ENCODE results near the gene ZC2HC1B. TPM values are rescaled to one million over a fixed set of nuclear protein-coding genes. Genes with fewer than 3 reads are reported as not detected.

ZC2HC1B gene
- total RNA-seq, 4 donors from 2014 or later: not detected

GRCh38 chr6:143949535-143949934 is 85.3 kb downstream of the ZC2HC1B start:
- TF ChIP-seq CTCF (IDR thresholded peaks at IDR 0.05): no peak
- ATAC-seq (ENCODE audit: low FRiP score) (no peak), DNase-seq (ENCODE audit: low spot score) (no peak)

GRCh38 chr6:143949962-143950361 is 85.7 kb downstream of the ZC2HC1B start:
- ATAC-seq (ENCODE audit: low FRiP score) (no peak), DNase-seq (ENCODE audit: low spot score) (no peak)
- no peak for TF ChIP-seq CTCF (IDR thresholded peaks at IDR 0.05)

- ATAC-seq (ENCODE audit: low FRiP score) (no peak), DNase-seq (ENCODE audit: low spot score) (no peak)
- no peak for TF ChIP-seq CTCF (IDR thresholded peaks at IDR 0.05)
These were observed 86.6 kb downstream of the ZC2HC1B start for GRCh38 chr6:143950875-143951274.

- ATAC-seq (ENCODE audit: low FRiP score) (no peak), DNase-seq (ENCODE audit: low spot score) (no peak)
- no peak for TF ChIP-seq CTCF (IDR thresholded peaks at IDR 0.05)
These were observed 87.9 kb downstream of the ZC2HC1B start for GRCh38 chr6:143952060-143952778.

GRCh38 chr6:143952947-143953701 is 88.8 kb downstream of the ZC2HC1B start:
- ATAC-seq (ENCODE audit: low FRiP score) (no peak), DNase-seq (ENCODE audit: low spot score) (no peak)
- no peak for TF ChIP-seq CTCF (IDR thresholded peaks at IDR 0.05)

GRCh38 chr6:143953922-143954321 is 89.6 kb downstream of the ZC2HC1B start:
- no peak for DNase-seq (ENCODE audit: low spot score)
- no peak for TF ChIP-seq CTCF (IDR thresholded peaks at IDR 0.05)
- ATAC-seq (ENCODE audit: low FRiP score): no peak

GRCh38 chr6:143955971-143956370 is 91.7 kb downstream of the ZC2HC1B start:
- TF ChIP-seq CTCF (IDR thresholded peaks at IDR 0.05): no peak
- DNase-seq (ENCODE audit: low spot score) (no peak), ATAC-seq (ENCODE audit: low FRiP score) (no peak)

All from omental fat pad (tissue), 4 donors.